IMR-90 (cell line): Measurements from ENCODE around the gene THADA. TPM values are rescaled to one million over a fixed set of nuclear protein-coding genes. Genes with fewer than 3 reads are reported as not detected.

ENCODE experiments used
- ATAC-seq: fragments of 200-7000 bp; cut with Tn5 transposase; 2 replicates; pipeline ENCODE4 v1.9.1; 2020; ENCODE audit warnings: low read depth, mild to moderate bottlenecking, moderate library complexity
- BruUV-seq: library from RNA; stranded (reverse); fragments of 400-500 nt; replicated peaks from 2 replicates; lab custom pipeline; 2021; lab: Mats Ljungman, UMichigan
- CTCF ChIA-PET: fragments of 300-600 bp; formaldehyde crosslinking; extraction: SDS; loops from one replicate; lab custom pipeline; 2021; ENCODE audit warnings: antibody characterized with exemption; lab: Yijun Ruan, JAX
- POLR2A ChIA-PET: fragments of 300-600 bp; sonication (Branson Sonifier 250); formaldehyde crosslinking; loops from one replicate; lab custom pipeline; 2022; ENCODE audit warnings: antibody characterized with exemption; ENCODE audit not compliant: unreplicated experiment; lab: Charles Lee
- DNase-seq: peaks from one replicate; pipeline ENCODE4 v3.0.0; 2013
- H2AFZ ChIP-seq: replicated peaks from 2 replicates; pipeline ENCODE3; 2013; ENCODE audit warnings: low read length, mild to moderate bottlenecking; ENCODE audit not compliant: poor library complexity
- H2AK5ac ChIP-seq: 2 replicates; pipeline ENCODE4 v1.6.1; 2013; ENCODE audit warnings: low read depth, low read length, inconsistent platforms
- H2AK9ac ChIP-seq: replicated peaks from 2 replicates; pipeline ENCODE3; 2013; ENCODE audit warnings: mild to moderate bottlenecking, low read depth, low read length, moderate library complexity; ENCODE audit not compliant: poor library complexity
- H2BK120ac ChIP-seq: 2 replicates; pipeline ENCODE4 v1.6.1; 2013; ENCODE audit warnings: low read depth, low read length, inconsistent platforms
- H2BK15ac ChIP-seq: 3 replicates; pipeline ENCODE4 v1.6.1; 2013; ENCODE audit warnings: low read depth, low read length, inconsistent platforms
- H2BK20ac ChIP-seq: 2 replicates; pipeline ENCODE4 v1.6.1; 2013; ENCODE audit warnings: low read depth, mild to moderate bottlenecking, inconsistent platforms, low read length, moderate library complexity
- H2BK5ac ChIP-seq: 2 replicates; pipeline ENCODE4 v1.6.1; 2013; ENCODE audit warnings: mild to moderate bottlenecking, low read depth, low read length, inconsistent platforms; ENCODE audit not compliant: poor library complexity, severe bottlenecking
- H3K14ac ChIP-seq: replicated peaks from 2 replicates; pipeline ENCODE4 v1.6.1; 2013; ENCODE audit warnings: low read depth, low read length, inconsistent platforms
- H3K18ac ChIP-seq: 2 replicates; pipeline ENCODE4 v1.6.1; 2013; ENCODE audit warnings: low read depth, low read length, control low read depth
- H3K23ac ChIP-seq: 2 replicates; pipeline ENCODE4 v1.6.1; 2013; ENCODE audit warnings: low read depth, low read length, inconsistent platforms
- H3K27ac ChIP-seq: 2 replicates; pipeline ENCODE4 v1.5.1; 2013; ENCODE audit warnings: mild to moderate bottlenecking, control low read depth, low read length; ENCODE audit not compliant: insufficient read depth
- H3K27me3 ChIP-seq: 2 replicates; pipeline ENCODE4 v1.6.1; 2013; ENCODE audit warnings: low read length; ENCODE audit not compliant: control insufficient read depth, insufficient read depth
- H3K36me3 ChIP-seq: 2 replicates; pipeline ENCODE4 v1.6.1; 2013; ENCODE audit warnings: low read length, mixed read lengths; ENCODE audit not compliant: control insufficient read depth, insufficient read depth
- H3K4ac ChIP-seq: 2 replicates; pipeline ENCODE4 v1.6.1; 2013; ENCODE audit warnings: low read depth, low read length, inconsistent platforms
- H3K4me1 ChIP-seq: 2 replicates; pipeline ENCODE4 v1.6.1; 2013; ENCODE audit warnings: low read length, mixed read lengths; ENCODE audit not compliant: control insufficient read depth, insufficient read depth
- H3K4me2 ChIP-seq: 2 replicates; pipeline ENCODE4 v1.6.1; 2013; ENCODE audit warnings: low read depth, mild to moderate bottlenecking, control low read depth, low read length, moderate library complexity
- H3K4me3 ChIP-seq: 2 replicates; pipeline ENCODE4 v1.5.1; 2013; ENCODE audit warnings: low read depth, mild to moderate bottlenecking, control low read depth, low read length, moderate library complexity; ENCODE audit not compliant: insufficient read depth
- H3K56ac ChIP-seq: 2 replicates; pipeline ENCODE4 v1.6.1; 2013; ENCODE audit warnings: low read length, inconsistent platforms; ENCODE audit not compliant: insufficient read depth; ENCODE audit errors: extremely low read depth
- H3K79me1 ChIP-seq, 2 experiments: 2 replicates each; pipeline ENCODE4 v1.6.1; 2013; ENCODE audit warnings: low read length in 2 of 2, inconsistent platforms in 1 of 2, low read depth in 1 of 2
- H3K9ac ChIP-seq: 2 replicates; pipeline ENCODE4 v1.6.1; 2013; ENCODE audit warnings: low read depth, low read length, control low read depth
- H3K9me1 ChIP-seq: 2 replicates; pipeline ENCODE4 v1.6.1; 2013; ENCODE audit warnings: low read length, inconsistent platforms; ENCODE audit not compliant: insufficient read depth
- H3K9me3 ChIP-seq: 2 replicates; pipeline ENCODE4 v1.6.1; 2013; ENCODE audit warnings: low read length; ENCODE audit not compliant: control insufficient read depth, insufficient read depth
- H4K20me1 ChIP-seq: 2 replicates; pipeline ENCODE4 v1.6.1; 2013; ENCODE audit warnings: low read length, inconsistent platforms; ENCODE audit not compliant: insufficient read depth
- H4K5ac ChIP-seq: 2 replicates; pipeline ENCODE4 v1.6.1; 2013; ENCODE audit warnings: mild to moderate bottlenecking, low read depth, low read length, control low read depth
- H4K8ac ChIP-seq, 2 experiments: 2 replicates each; pipeline ENCODE4 v1.6.1; 2013; ENCODE audit warnings: low read depth in 2 of 2, low read length in 2 of 2, control low read depth in 1 of 2, inconsistent platforms in 1 of 2
- H4K91ac ChIP-seq: 2 replicates; pipeline ENCODE4 v1.6.1; 2013; ENCODE audit warnings: low read depth, low read length, inconsistent platforms; ENCODE audit not compliant: insufficient read depth
- MXI1 ChIP-seq: IDR thresholded peaks from 2 replicates; pipeline ENCODE4 v1.6.1; 2012; ENCODE audit warnings: low read depth, mild to moderate bottlenecking, low read length, moderate library complexity, borderline replicate concordance
- WGBS, 2 experiments: methylation state at CpG; one replicate each; pipeline versions ENCODE4 v1.1.5 to v1.1.7; 2013; ENCODE audit warnings: missing lambda C conversion rate in 2 of 2; ENCODE audit not compliant: insufficient read length in 1 of 2; ENCODE audit errors: extremely low coverage in 2 of 2; 5-methylcytosine and 5-hydroxymethylcytosine counted together
- dilution Hi-C: fragments of 300-500 bp; cut with HindIII; formaldehyde crosslinking; loops from one replicate; pipeline ENCODE4 v1.14.3; 2018; ENCODE audit warnings: low sequenced_read_pairs; ENCODE audit not compliant: unreplicated experiment
- in situ Hi-C: fragments of 300-500 bp; cut with MboI; formaldehyde crosslinking; loops from 3 replicates; pipeline ENCODE4 v1.14.3; 2019; ENCODE audit warnings: low sequenced_read_pairs, inconsistent platforms, mixed read lengths
- intact Hi-C: fragments of 100-400 bp; cut with micrococcal nuclease; formaldehyde crosslinking; loops from 2 replicates; pipeline ENCODE4 v1.10.0; 2022
- polyA plus RNA-seq, 3 experiments: library from polyadenylated mRNA; depleted of rRNA; stranded (reverse); fragments of >200 nt; gene quantifications; 2 replicates each; pipeline ENCODE4 v1.2.3, GENCODE V29; 2012; ENCODE audit warnings: low replicate concordance in 1 of 3
- total RNA-seq: library from RNA; depleted of rRNA; stranded (reverse); fragments of >200 nt; gene quantifications from 2 replicates; pipeline ENCODE4 v1.2.3, GENCODE V29; 2012

The THADA gene
- total and polyA plus RNA-seq, 2 of the 4 experiments (the other 2 are of a cell fraction): 10.5 to 21.3 TPM

DNA sequence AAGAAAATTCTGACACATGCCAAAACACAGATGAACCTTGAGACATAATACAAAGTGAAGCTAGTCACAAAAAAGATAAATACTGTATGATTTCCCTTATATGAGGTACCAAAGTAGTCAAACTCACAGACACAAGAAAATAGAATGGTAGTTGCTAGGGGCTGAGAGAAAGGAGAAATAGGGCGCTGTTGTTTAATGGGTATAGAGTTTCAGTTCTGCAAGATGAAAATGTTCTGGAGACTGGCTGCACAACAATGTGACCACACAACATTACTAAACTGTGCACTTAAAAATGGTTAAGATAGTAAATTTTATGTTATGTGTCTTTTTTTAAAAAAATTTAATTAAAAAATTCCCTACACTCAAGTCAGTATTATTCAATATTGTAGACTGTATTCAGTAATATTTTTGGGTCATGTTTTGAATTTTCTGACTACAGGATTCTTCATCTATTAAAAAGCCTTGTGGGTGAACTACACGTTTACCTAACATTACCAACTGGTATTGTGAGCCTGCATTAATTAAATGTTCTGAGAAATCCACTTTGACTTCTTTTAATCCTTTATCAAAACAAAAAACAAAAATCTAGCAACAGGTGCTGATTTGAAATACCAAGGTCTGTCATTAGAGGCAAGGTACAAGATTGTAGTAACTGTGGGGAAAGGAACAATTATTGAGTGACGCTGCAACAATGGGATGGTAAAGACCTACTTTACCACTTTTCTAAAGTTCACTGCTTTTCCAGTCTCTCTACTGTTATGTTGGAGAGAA lies 228.6 kb downstream of the THADA start:
- no TSS peak for BruUV-seq
- H3K23ac ChIP-seq: no peak overlapping the region
- WGBS, 2 experiments: no CpG with 5 or more reads among the region's 3 CpGs
- no peak overlapping the region for H3K4me3 ChIP-seq
- no peak overlapping the region for H3K27ac ChIP-seq
- DNase-seq: no peak
- H3K56ac ChIP-seq: no peak overlapping the region
- H3K4me1 ChIP-seq: peaks cover 2% of the 10 kb centered on the region; the same call in 1 of the 2 replicates
- H2BK15ac ChIP-seq: no peak overlapping the region
- no peak for ATAC-seq
- H4K5ac ChIP-seq: no peak overlapping the region
- no peak overlapping the region for H2AFZ ChIP-seq
- TF ChIP-seq MXI1: no peak
- no peaks in the 10 kb centered on the region; a peak in 1 of 4 replicates for H3K79me1 ChIP-seq
- no peak overlapping the region for H2BK20ac ChIP-seq
- no peaks in the 10 kb centered on the region for H4K20me1 ChIP-seq
- no peak overlapping the region for H4K91ac ChIP-seq
- no peaks in the 10 kb centered on the region for H3K27me3 ChIP-seq
- H3K9me3 ChIP-seq: no peaks in the 10 kb centered on the region
- H2BK5ac ChIP-seq: no peak overlapping the region
- no peak overlapping the region for H4K8ac ChIP-seq
- CTCF ChIA-PET: no interaction called here
- no peak overlapping the region for H2BK120ac ChIP-seq
- H3K14ac ChIP-seq: no peak overlapping the region
- no peak overlapping the region for H3K18ac ChIP-seq
- no peaks in the 10 kb centered on the region for H3K36me3 ChIP-seq
- dilution Hi-C loops: no loop called here
- POLR2A ChIA-PET: no interaction called here
- no peaks in the 10 kb centered on the region for H3K9me1 ChIP-seq
- no peak overlapping the region for H3K4me2 ChIP-seq
- intact Hi-C loops: no loop called here
- H3K4ac ChIP-seq: no peak overlapping the region
- no peak overlapping the region for H2AK5ac ChIP-seq
- no peak overlapping the region for H3K9ac ChIP-seq
- in situ Hi-C loops: no loop called here
- H2AK9ac ChIP-seq: no peak overlapping the region
